Stimulated activated naive CD4-positive, alpha-beta T cell (primary cell): ENCODE measurements around the gene SURF4.
"Not testable (repeated sequence)": the region's sequence is repeated elsewhere in the genome, so short reads cannot be mapped to it uniquely, and the experiment has no call there.

ENCODE experiments used
- DNase-seq, 6 experiments: peaks; one replicate each; lab custom pipeline; 2025; lab: John Stamatoyannopoulos, UW

The SURF4 gene

GRCh38 chr9:133334161-133334560 lies 41.7 kb downstream of the SURF4 start:
- no peak for DNase-seq

GRCh38 chr9:133333566-133333965 lies 42.3 kb downstream of the SURF4 start:
- DNase-seq = no peak

GRCh38 chr9:133333011-133333410 lies 42.8 kb downstream of the SURF4 start:
- no peak for DNase-seq

GRCh38 chr9:133332381-133332730 lies 43.5 kb downstream of the SURF4 start:
- DNase-seq = no peak

GRCh38 chr9:133331641-133332380 lies 44.0 kb downstream of the SURF4 start:
- DNase-seq = no peak

- DNase-seq = no peak
These were observed 44.6 kb downstream of the SURF4 start for GRCh38 chr9:133331221-133331620.

GRCh38 chr9:133329306-133330156 lies 46.3 kb downstream of the SURF4 start:
- DNase-seq = not testable (repeated sequence)

- DNase-seq = no peak
These were observed 47.9 kb downstream of the SURF4 start for GRCh38 chr9:133327834-133328484.

- DNase-seq = not testable (repeated sequence)
These were observed 48.8 kb downstream of the SURF4 start for GRCh38 chr9:133327021-133327420.

GRCh38 chr9:133323991-133324703 lies 51.7 kb downstream of the SURF4 start:
- no peak for DNase-seq

- DNase-seq = no peak
These were observed 52.6 kb downstream of the SURF4 start for GRCh38 chr9:133323211-133323610.

- DNase-seq = no peak
These were observed 53.2 kb downstream of the SURF4 start for GRCh38 chr9:133322701-133323100.

- DNase-seq = no peak
These were observed 54.4 kb downstream of the SURF4 start for GRCh38 chr9:133321411-133321935.

GRCh38 chr9:133320421-133320881 lies 55.4 kb downstream of the SURF4 start:
- DNase-seq = no peak

GRCh38 chr9:133317551-133317950 lies 58.3 kb downstream of the SURF4 start:
- DNase-seq = not testable (repeated sequence)

GRCh38 chr9:133315997-133316396 lies 59.9 kb downstream of the SURF4 start:
- no peak for DNase-seq
